K562 (cell line): Measurements from ENCODE around the gene OR13C4. TPM values are rescaled to one million over a fixed set of nuclear protein-coding genes. Genes with fewer than 3 reads are reported as not detected.
A peak's percentile ranks its signal among the peaks of the same experiment; 100 is the strongest.

ENCODE experiments used
- ATAC-seq: fragments of 200-7000 bp; cut with Tn5 transposase; 3 replicates; pipeline ENCODE4 v1.9.1; 2020; ENCODE audit warnings: moderate library complexity
- BruUV-seq: library from RNA; stranded (reverse); fragments of 400-500 nt; replicated peaks from 2 replicates; lab custom pipeline; 2021; lab: Mats Ljungman, UMichigan
- CTCF ChIA-PET: fragments of 300-600 bp; formaldehyde crosslinking; extraction: SDS; loops from one replicate; lab custom pipeline; 2021; ENCODE audit warnings: low intra/inter-chr PET ratio; lab: Yijun Ruan, JAX
- POLR2A ChIA-PET: fragments of 300-600, 350-650 bp; sonication (Branson Sonifier 250); formaldehyde crosslinking; extraction: SDS; loops from one replicate; lab custom pipeline; 2021; ENCODE audit warnings: antibody characterized with exemption, inconsistent platforms; lab: Yijun Ruan, JAX
- DNase-seq, 4 experiments: peaks; one replicate each; pipeline versions ENCODE4 v3.0.0 to v3.0.0-alpha.2; 2011 to 2018; ENCODE audit warnings: low spot score in 3 of 4, mixed read lengths in 3 of 4; ENCODE audit errors: extremely low read depth in 1 of 4
- FAIRE-seq: peaks from 2 replicates; lab custom pipeline; 2011; peaks lifted over from hg19 to GRCh38; lab: Jason Lieb, UNC
- H2AFZ ChIP-seq: 2 replicates; pipeline ENCODE4 v1.6.0; 2011; ENCODE audit warnings: low read depth, low read length, control low read depth, inconsistent platforms
- H3K27ac ChIP-seq: fragments of 200-600 bp; 3 replicates; pipeline ENCODE4 v1.8.0; 2011; ENCODE audit warnings: low read depth, mild to moderate bottlenecking, control low read depth, inconsistent platforms, low read length, moderate library complexity, mixed read lengths; ENCODE audit errors: extremely low read depth
- H3K27me3 ChIP-seq, 2 experiments: fragments of 300-600 bp in 1 of 2; 2 replicates in 1 of 2; 3 replicates in 1 of 2; pipeline versions ENCODE4 v1.6.0 to v1.8.0; 2011; ENCODE audit warnings: inconsistent platforms in 2 of 2, low read length in 2 of 2, mild to moderate bottlenecking in 1 of 2, mixed read lengths in 1 of 2, moderate library complexity in 1 of 2; ENCODE audit not compliant: control insufficient read depth in 2 of 2, insufficient read depth in 2 of 2
- H3K36me3 ChIP-seq: fragments of 300-600 bp; 3 replicates; pipeline ENCODE4 v1.8.0; 2011; ENCODE audit warnings: mild to moderate bottlenecking, low read length, inconsistent platforms; ENCODE audit not compliant: control insufficient read depth, insufficient read depth
- H3K4me1 ChIP-seq, 2 experiments: fragments of 200-600 bp in 1 of 2; replicated peaks in 1 of 2; 2 replicates in 1 of 2; 3 replicates in 1 of 2; pipeline versions ENCODE4 v1.5.1 to v1.8.0; 2011; ENCODE audit warnings: inconsistent platforms in 2 of 2, low read length in 2 of 2, mild to moderate bottlenecking in 1 of 2, mixed read lengths in 1 of 2, moderate library complexity in 1 of 2; ENCODE audit not compliant: control insufficient read depth in 2 of 2, insufficient read depth in 2 of 2
- H3K4me2 ChIP-seq: 2 replicates; pipeline ENCODE4 v1.6.1; 2011; ENCODE audit warnings: low read length, control low read depth, inconsistent platforms, mixed read lengths; ENCODE audit not compliant: insufficient read depth
- H3K4me3 ChIP-seq: fragments of 200-600 bp; sonication (generic), shearing (Covaris generic); 2 replicates; pipeline ENCODE4 v1.5.1; 2016; ENCODE audit warnings: control low read depth, inconsistent platforms
- H3K79me2 ChIP-seq: fragments of 200-600 bp; 3 replicates; pipeline ENCODE4 v1.8.0; 2011; ENCODE audit warnings: low read length, inconsistent platforms; ENCODE audit not compliant: control insufficient read depth, insufficient read depth
- H3K9ac ChIP-seq, 2 experiments: 2 replicates each; pipeline versions ENCODE4 v1.6.0 to v1.6.1; 2011; ENCODE audit warnings: low read depth in 2 of 2, low read length in 2 of 2, control low read depth in 1 of 2, inconsistent platforms in 1 of 2, mild to moderate bottlenecking in 1 of 2, mixed read lengths in 1 of 2; ENCODE audit not compliant: insufficient read depth in 1 of 2
- H3K9me1 ChIP-seq: one replicate; pipeline ENCODE4 v1.6.0; 2011; ENCODE audit warnings: inconsistent platforms, mild to moderate bottlenecking, low read length, moderate library complexity; ENCODE audit not compliant: control insufficient read depth, insufficient read depth
- H3K9me3 ChIP-seq: replicated peaks from 2 replicates; pipeline ENCODE4 v1.5.1; 2011; ENCODE audit warnings: low read depth, low read length, inconsistent platforms; ENCODE audit not compliant: control insufficient read depth, insufficient read depth
- H4K20me1 ChIP-seq: replicated peaks from 2 replicates; pipeline ENCODE4 v1.6.1; 2011; ENCODE audit warnings: low read length, inconsistent platforms, mixed read lengths; ENCODE audit not compliant: control insufficient read depth, insufficient read depth
- EP300 ChIP-seq: IDR thresholded peaks from 2 replicates; pipeline ENCODE4 v1.6.1; 2012; ENCODE audit warnings: low read length, improper control_type of control experiment
- FOXJ2 ChIP-seq: fragments of 200-800 bp; sonication (Bioruptor generic); IDR thresholded peaks from 2 replicates; pipeline ENCODE4 v1.6.1; 2016; ENCODE audit warnings: missing genetic modification characterization, missing compliant biosample characterization
- HNRNPLL ChIP-seq: fragments of 200-400 bp; formaldehyde crosslinking; IDR thresholded peaks from 2 replicates; pipeline ENCODE4 v1.6.1; 2017; ENCODE audit warnings: low read length, low read depth, mild to moderate bottlenecking; ENCODE audit not compliant: poor library complexity, severe bottlenecking
- HSF4 ChIP-seq: fragments of 250-450 bp; sonication (Bioruptor Pico); IDR thresholded peaks from 2 replicates; pipeline ENCODE4 v2.1.2; 2022; ENCODE audit warnings: mild to moderate bottlenecking, moderate library complexity, borderline replicate concordance
- IFI16 ChIP-seq: fragments of 250-450 bp; sonication (Bioruptor Pico); IDR thresholded peaks from 2 replicates; pipeline ENCODE4 v2.1.2; 2022; ENCODE audit warnings: mild to moderate bottlenecking, inconsistent platforms
- PCBP2 ChIP-seq: fragments of 200-400 bp; formaldehyde crosslinking; IDR thresholded peaks from 2 replicates; pipeline ENCODE4 v1.6.1; 2018; ENCODE audit warnings: low read length, low read depth, mild to moderate bottlenecking, moderate library complexity; ENCODE audit not compliant: poor library complexity, severe bottlenecking
- PRMT5 ChIP-seq: sonication (generic); formaldehyde crosslinking; IDR thresholded peaks from 2 replicates; pipeline ENCODE4 v1.5.0; 2020; ENCODE audit warnings: missing genetic modification reagents
- ZNF644 ChIP-seq: fragments of 200-800 bp; sonication (Bioruptor generic); IDR thresholded peaks from 2 replicates; pipeline ENCODE4 v1.6.1; 2016; ENCODE audit warnings: low read depth, missing genetic modification characterization, missing compliant biosample characterization
- ZNF695 ChIP-seq: fragments of 450-650 bp; formaldehyde crosslinking; IDR thresholded peaks from 2 replicates; pipeline ENCODE4 v1.4.0; 2020; ENCODE audit warnings: mild to moderate bottlenecking, moderate library complexity
- ZNF717 ChIP-seq: fragments of 250-450 bp; sonication (Bioruptor Pico); IDR thresholded peaks from 2 replicates; pipeline ENCODE4 v1.5.0; 2021
- WGBS: fragments of 100-300 bp; shearing (Covaris generic); methylation state at CpG from one replicate; pipeline ENCODE4 v1.1.6; 2016; ENCODE audit warnings: low coverage, mixed read lengths; ENCODE audit not compliant: insufficient coverage; ENCODE audit errors: missing lambda C conversion rate; 5-methylcytosine and 5-hydroxymethylcytosine counted together
- in situ Hi-C: fragments of 300-500 bp; cut with MboI; formaldehyde crosslinking; loops from 4 replicates; pipeline ENCODE4 v1.15.0; 2018; ENCODE audit warnings: inconsistent platforms, mixed read lengths
- intact Hi-C: fragments of 100-400 bp; cut with micrococcal nuclease; formaldehyde crosslinking; loops from 2 replicates; pipeline ENCODE4 v1.14.2; 2022
- polyA plus RNA-seq, 8 experiments: library from polyadenylated mRNA; depleted of rRNA in 4 of 8; stranded (reverse) in 5 of 8; unstranded in 3 of 8; fragments of >200 nt; fragmentation: Nextera tagmentation in 2 of 8; fragmentation: Illumina TruSeq in 1 of 8; extraction: Ambion mirVana in 2 of 8; extraction: Trizol in 1 of 8; gene quantifications; 2 replicates each; pipeline versions ENCODE4 v1.2.1 to v1.2.3, GENCODE V29; 2011 to 2014; ENCODE audit warnings: inconsistent platforms in 1 of 8, missing spikeins in 1 of 8
- total RNA-seq, 7 experiments: library from RNA; depleted of rRNA in 6 of 7; stranded (reverse); fragments of >200 nt in 6 of 7; fragmentation: Illumina TruSeq in 2 of 7; extraction: Trizol in 2 of 7; gene quantifications; 2 replicates each; pipeline versions ENCODE4 v1.2.1 to v1.2.3, GENCODE V29; 2011 to 2021; ENCODE audit warnings: low replicate concordance in 1 of 7
- TF ChIP-seq, protein P1 (sequence below): fragments of 250-450 bp; sonication (Bioruptor Pico); IDR thresholded peaks from 2 replicates; pipeline ENCODE4 v1.8.0; 2022; ENCODE audit warnings: inconsistent platforms, mild to moderate bottlenecking, moderate library complexity, borderline replicate concordance
- TF ChIP-seq, protein P2 (sequence below), 2 experiments: fragments of 200-800 bp in 1 of 2; sonication (Bioruptor generic) in 1 of 2; sonication (generic) in 1 of 2; formaldehyde crosslinking in 1 of 2; IDR thresholded peaks in 1 of 2; conservative IDR thresholded peaks in 1 of 2; 2 replicates each; pipeline versions ENCODE4 v1.5.0 to v1.6.1; 2016 to 2020; ENCODE audit warnings: missing compliant biosample characterization in 1 of 2, missing genetic modification characterization in 1 of 2, missing genetic modification reagents in 1 of 2
- TF ChIP-seq, protein P3 (sequence below): fragments of 450-650 bp; IDR thresholded peaks from 2 replicates; pipeline ENCODE4 v1.6.1; 2016

OR13C4 gene
- total and polyA plus RNA-seq, 9 of the 15 experiments (the other 6 are each of a cell fraction or from before 2014, with no cell fraction given) = not detected

DNA sequence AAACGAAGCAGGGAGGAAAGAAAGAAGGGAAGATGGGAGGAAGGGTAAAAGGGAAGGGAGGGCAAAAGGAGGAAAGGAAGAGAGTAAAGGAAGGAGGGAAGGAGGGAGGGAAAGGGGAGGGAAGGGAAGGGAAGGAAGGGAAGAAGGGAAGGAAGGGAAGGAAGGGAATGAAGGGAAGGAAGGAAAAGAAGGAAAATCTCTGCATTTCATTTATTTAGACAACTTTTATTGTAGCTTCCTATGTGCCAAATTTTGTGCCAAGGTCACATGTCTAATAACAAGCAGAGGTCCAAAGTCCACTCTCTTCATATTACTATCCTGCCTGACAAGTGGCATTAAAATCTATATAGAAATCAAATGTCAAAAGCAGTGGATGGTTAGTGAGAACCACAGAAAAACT lies 12.3 kb upstream of the OR13C4 start:
- Histone ChIP-seq H3K4me1 (no peaks in the 10 kb centered on the region), H3K27me3 (no peaks in the 10 kb centered on the region), H3K36me3 (no peaks in the 10 kb centered on the region), H3K4me2 (no peak overlapping the region), H3K9ac (no peak overlapping the region), H3K4me3 (no peak overlapping the region), H3K79me2 (no peaks in the 10 kb centered on the region), H2AFZ (no peak overlapping the region), H3K9me3 (no peaks in the 10 kb centered on the region), H3K9me1 (no peaks in the 10 kb centered on the region), H4K20me1 (no peaks in the 10 kb centered on the region), H3K27ac (no peak overlapping the region)
- no TSS peak for BruUV-seq
- intact Hi-C loops = no loop called here
- FAIRE-seq (no peak), DNase-seq (no peak), ATAC-seq (no peak)
- TF ChIP-seq, protein P1, sequence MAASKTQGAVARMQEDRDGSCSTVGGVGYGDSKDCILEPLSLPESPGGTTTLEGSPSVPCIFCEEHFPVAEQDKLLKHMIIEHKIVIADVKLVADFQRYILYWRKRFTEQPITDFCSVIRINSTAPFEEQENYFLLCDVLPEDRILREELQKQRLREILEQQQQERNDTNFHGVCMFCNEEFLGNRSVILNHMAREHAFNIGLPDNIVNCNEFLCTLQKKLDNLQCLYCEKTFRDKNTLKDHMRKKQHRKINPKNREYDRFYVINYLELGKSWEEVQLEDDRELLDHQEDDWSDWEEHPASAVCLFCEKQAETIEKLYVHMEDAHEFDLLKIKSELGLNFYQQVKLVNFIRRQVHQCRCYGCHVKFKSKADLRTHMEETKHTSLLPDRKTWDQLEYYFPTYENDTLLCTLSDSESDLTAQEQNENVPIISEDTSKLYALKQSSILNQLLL (CRISPR knock-in tag) = no peak
- peak; percentile 79 for TF ChIP-seq PCBP2
- no peak for TF ChIP-seq IFI16 (CRISPR knock-in tag)
- CTCF ChIA-PET = no interaction called here
- WGBS = no CpG with 5 or more reads among the region's 1 CpG
- in situ Hi-C loops = no loop called here
- POLR2A ChIA-PET = no interaction called here

DNA sequence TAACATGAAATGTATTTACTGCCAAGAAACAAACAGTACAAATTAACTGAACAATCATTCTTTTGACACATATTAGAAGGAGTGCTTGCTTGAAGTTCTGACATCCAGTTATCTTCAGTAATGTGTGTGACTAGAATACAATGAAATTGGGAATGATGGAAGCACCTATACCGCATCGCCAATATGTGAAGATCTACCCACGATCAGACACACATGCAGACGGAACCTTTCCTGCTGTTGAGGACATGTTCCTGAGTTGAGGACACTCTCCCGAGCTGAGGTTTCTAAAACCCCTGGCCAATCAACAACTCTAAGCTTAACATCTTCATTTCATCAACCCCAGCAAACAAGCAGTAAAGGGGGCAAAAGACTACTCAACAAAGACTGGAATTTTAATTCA lies 9.7 kb upstream of the OR13C4 start, which contains the start of gene OR13C3:
Gene OR13C3, minus strand, starts transcription at position 101 of the 400 bp plus-strand sequence. CDS start 133 bp downstream, outside the sequence.
- no peak for DNase-seq
- no peaks in the 10 kb centered on the region for H3K9me3 ChIP-seq
- intact Hi-C loops (no loop called here), in situ Hi-C loops (no loop called here)
- no peaks in the 10 kb centered on the region for H3K79me2 ChIP-seq
- H2AFZ ChIP-seq = no peak within 1 kb of the TSS
- no peak within 1 kb of the TSS for H3K9ac ChIP-seq
- FAIRE-seq = no peak
- POLR2A ChIA-PET = interaction anchor here (0.6 kb wide), 1 partner anchor 28 kb away, joined by 3 read pairs; no protein-coding TSS in a partner anchor
- no peak within 1 kb of the TSS for H3K4me2 ChIP-seq
- CTCF ChIA-PET = no interaction called here
- TF ChIP-seq HNRNPLL (no peak), PRMT5 (CRISPR knock-in tag) (no peak), EP300 (no peak), ZNF695 (CRISPR knock-in tag) (no peak), ZNF717 (CRISPR knock-in tag) (no peak), ZNF644 (tag) (no peak), FOXJ2 (tag) (no peak), HSF4 (no peak)
- TF ChIP-seq, protein P2, sequence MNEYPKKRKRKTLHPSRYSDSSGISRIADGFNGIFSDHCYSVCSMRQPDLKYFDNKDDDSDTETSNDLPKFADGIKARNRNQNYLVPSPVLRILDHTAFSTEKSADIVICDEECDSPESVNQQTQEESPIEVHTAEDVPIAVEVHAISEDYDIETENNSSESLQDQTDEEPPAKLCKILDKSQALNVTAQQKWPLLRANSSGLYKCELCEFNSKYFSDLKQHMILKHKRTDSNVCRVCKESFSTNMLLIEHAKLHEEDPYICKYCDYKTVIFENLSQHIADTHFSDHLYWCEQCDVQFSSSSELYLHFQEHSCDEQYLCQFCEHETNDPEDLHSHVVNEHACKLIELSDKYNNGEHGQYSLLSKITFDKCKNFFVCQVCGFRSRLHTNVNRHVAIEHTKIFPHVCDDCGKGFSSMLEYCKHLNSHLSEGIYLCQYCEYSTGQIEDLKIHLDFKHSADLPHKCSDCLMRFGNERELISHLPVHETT (CRISPR knock-in tag; conservative IDR thresholded peaks at IDR 0.05 in 1 of 2, IDR thresholded peaks at IDR 0.05 in 1 of 2) = no peak
- TF ChIP-seq, protein P3, sequence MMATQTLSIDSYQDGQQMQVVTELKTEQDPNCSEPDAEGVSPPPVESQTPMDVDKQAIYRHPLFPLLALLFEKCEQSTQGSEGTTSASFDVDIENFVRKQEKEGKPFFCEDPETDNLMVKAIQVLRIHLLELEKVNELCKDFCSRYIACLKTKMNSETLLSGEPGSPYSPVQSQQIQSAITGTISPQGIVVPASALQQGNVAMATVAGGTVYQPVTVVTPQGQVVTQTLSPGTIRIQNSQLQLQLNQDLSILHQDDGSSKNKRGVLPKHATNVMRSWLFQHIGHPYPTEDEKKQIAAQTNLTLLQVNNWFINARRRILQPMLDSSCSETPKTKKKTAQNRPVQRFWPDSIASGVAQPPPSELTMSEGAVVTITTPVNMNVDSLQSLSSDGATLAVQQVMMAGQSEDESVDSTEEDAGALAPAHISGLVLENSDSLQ = no peak
- no TSS peak for BruUV-seq
- no peak for ATAC-seq
- H3K9me1 ChIP-seq = no peaks in the 10 kb centered on the region
- H3K36me3 ChIP-seq = no peaks in the 10 kb centered on the region
- no peaks in the 10 kb centered on the region for H4K20me1 ChIP-seq
- 3% methylated on average over 5 of the region's 5 CpGs for WGBS
- no peaks in the 10 kb centered on the region for H3K4me1 ChIP-seq
- H3K4me3 ChIP-seq = no peak within 1 kb of the TSS
- H3K27me3 ChIP-seq = no peaks in the 10 kb centered on the region
- H3K27ac ChIP-seq = no peak within 1 kb of the TSS
